WERI-Rb-1 (cell line): ENCODE measurements around the gene ATP2C2.

ENCODE experiments used
- DNase-seq: peaks from one replicate; pipeline ENCODE4 v3.0.0-alpha.2; 2020
- H3K27ac ChIP-seq: fragments of 250-450 bp; sonication (Bioruptor Pico); 2 replicates; pipeline ENCODE4 v1.5.1; 2020; ENCODE audit warnings: mild to moderate bottlenecking, moderate library complexity
- H3K27me3 ChIP-seq: fragments of 250-450 bp; sonication (Bioruptor Pico); 2 replicates; pipeline ENCODE4 v1.5.1; 2021; ENCODE audit warnings: mild to moderate bottlenecking, low read depth, moderate library complexity; ENCODE audit not compliant: insufficient read depth, severe bottlenecking
- H3K36me3 ChIP-seq: fragments of 250-450 bp; sonication (Bioruptor Pico); 2 replicates; pipeline ENCODE4 v1.5.1; 2020; ENCODE audit warnings: mild to moderate bottlenecking, moderate library complexity
- H3K4me3 ChIP-seq: 2 replicates; pipeline ENCODE4 v1.5.1; 2011; ENCODE audit warnings: low read depth, mild to moderate bottlenecking, control low read depth, low read length
- H3K9me3 ChIP-seq: fragments of 250-450 bp; sonication (Bioruptor Pico); 2 replicates; pipeline ENCODE4 v1.5.1; 2021; ENCODE audit warnings: mild to moderate bottlenecking, moderate library complexity; ENCODE audit not compliant: severe bottlenecking
- CTCF ChIP-seq: IDR thresholded peaks from 2 replicates; pipeline ENCODE4 v1.5.1; 2011; ENCODE audit warnings: low read depth, mild to moderate bottlenecking, control low read depth, inconsistent platforms, low read length

The ATP2C2 gene

GRCh38 chr16:84358601-84359295 is 9.6 kb upstream of the ATP2C2 start:
- H3K9me3 ChIP-seq, result no peaks in the 10 kb centered on the region
- no peak overlapping the region for H3K4me3 ChIP-seq
- no peak for TF ChIP-seq CTCF
- no peak overlapping the region for H3K27ac ChIP-seq
- H3K36me3 ChIP-seq, result no peaks in the 10 kb centered on the region
- no peak for DNase-seq
- no peaks in the 10 kb centered on the region for H3K27me3 ChIP-seq

GRCh38 chr16:84359326-84359725 is 9.0 kb upstream of the ATP2C2 start:
- no peak for TF ChIP-seq CTCF

GRCh38 chr16:84360170-84360569 is 8.2 kb upstream of the ATP2C2 start:
- Histone ChIP-seq H3K27me3 (no peaks in the 10 kb centered on the region), H3K27ac (no peak overlapping the region), H3K9me3 (no peaks in the 10 kb centered on the region), H3K4me3 (no peak overlapping the region), H3K36me3 (no peaks in the 10 kb centered on the region)
- no peak for DNase-seq
- TF ChIP-seq CTCF, result no peak

More at GRCh38 chr16:84359326-84359725, 9.0 kb upstream of the ATP2C2 start:
- no peak for DNase-seq
- H3K9me3 ChIP-seq, result no peaks in the 10 kb centered on the region
- H3K27me3 ChIP-seq, result no peaks in the 10 kb centered on the region
- H3K27ac ChIP-seq, result no peak overlapping the region
- no peak overlapping the region for H3K4me3 ChIP-seq
- no peaks in the 10 kb centered on the region for H3K36me3 ChIP-seq

GRCh38 chr16:84360748-84361147 is 7.6 kb upstream of the ATP2C2 start:
- no peaks in the 10 kb centered on the region for H3K27me3 ChIP-seq
- no peak overlapping the region for H3K27ac ChIP-seq
- no peaks in the 10 kb centered on the region for H3K9me3 ChIP-seq
- H3K4me3 ChIP-seq, result no peak overlapping the region
- H3K36me3 ChIP-seq, result no peaks in the 10 kb centered on the region
- no peak for TF ChIP-seq CTCF
- no peak for DNase-seq

GRCh38 chr16:84361546-84361945 is 6.8 kb upstream of the ATP2C2 start:
- no peaks in the 10 kb centered on the region for H3K9me3 ChIP-seq
- H3K4me3 ChIP-seq, result no peak overlapping the region
- no peak for TF ChIP-seq CTCF
- no peaks in the 10 kb centered on the region for H3K27me3 ChIP-seq
- H3K36me3 ChIP-seq, result no peaks in the 10 kb centered on the region
- no peak for DNase-seq
- no peak overlapping the region for H3K27ac ChIP-seq

- no peaks in the 10 kb centered on the region for H3K27me3 ChIP-seq
- no peak for TF ChIP-seq CTCF
- H3K9me3 ChIP-seq, result no peaks in the 10 kb centered on the region
- no peak overlapping the region for H3K4me3 ChIP-seq
- no peaks in the 10 kb centered on the region for H3K36me3 ChIP-seq
- no peak for DNase-seq
- H3K27ac ChIP-seq, result no peak overlapping the region
Observed at GRCh38 chr16:84362471-84362941, 5.8 kb upstream of the ATP2C2 start.
